NCI-H1694 treated with DMSO at 0.1 percent for 48 hours (cell line): Measurements from ENCODE around the gene INPP5D.
"Not testable (repeated sequence)": the region's sequence is repeated elsewhere in the genome, so short reads cannot be mapped to it uniquely, and the experiment has no call there.

ENCODE experiments used
- DNase-seq: peaks from one replicate; lab custom pipeline; 2025; lab: John Stamatoyannopoulos, UW

The INPP5D gene

GRCh38 chr2:233178994-233179847, 119.1 kb downstream of the INPP5D start:
- DNase-seq, result peak; percentile 25

GRCh38 chr2:233179848-233180366, 119.8 kb downstream of the INPP5D start:
- no peak for DNase-seq

GRCh38 chr2:233183869-233184418, 123.8 kb downstream of the INPP5D start:
- no peak for DNase-seq

GRCh38 chr2:233184669-233185068, 124.5 kb downstream of the INPP5D start:
- DNase-seq, result no peak

DNA sequence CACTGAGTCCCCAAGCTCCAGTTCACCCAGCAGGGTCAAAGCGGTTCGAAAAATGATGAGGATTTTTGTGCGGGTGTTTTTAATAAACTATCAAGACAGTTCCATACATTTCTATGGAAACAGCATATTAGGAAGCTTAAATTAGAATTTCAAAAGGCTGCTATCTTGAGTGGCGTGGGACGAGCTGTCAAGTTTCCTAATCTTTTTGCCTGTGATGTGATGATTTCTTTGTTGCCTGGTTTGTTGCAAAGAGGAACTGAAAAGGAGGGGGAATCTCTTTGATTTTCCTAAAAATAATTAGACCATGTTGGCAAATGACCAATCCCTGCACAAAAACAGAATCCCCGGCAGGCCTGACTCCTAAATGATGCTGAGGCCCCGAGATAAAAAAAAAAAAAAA, 125.2 kb downstream of the INPP5D start:
- DNase-seq, result no peak

- DNase-seq, result no peak
These were observed 125.8 kb downstream of the INPP5D start for GRCh38 chr2:233185963-233186362.

DNA sequence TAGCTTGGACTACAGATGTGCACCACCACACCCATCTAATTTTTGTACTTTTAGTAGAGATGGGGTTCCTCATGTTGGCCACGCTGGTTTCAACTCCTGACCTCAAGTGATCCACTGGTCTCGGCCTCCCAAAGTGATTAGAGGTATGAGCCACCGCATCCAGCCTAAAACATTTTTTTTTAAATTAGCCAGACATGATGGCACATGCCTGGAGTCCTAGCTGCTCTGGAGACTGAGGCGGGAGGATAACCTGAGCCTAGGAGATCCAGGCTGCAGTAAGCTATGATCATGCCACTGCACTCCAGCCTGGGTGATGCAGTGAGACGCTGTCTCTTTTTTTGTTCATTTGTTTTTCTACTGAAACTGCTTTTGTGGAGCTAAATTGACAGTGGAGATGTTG, 126.7 kb downstream of the INPP5D start:
- DNase-seq, result no peak

DNA sequence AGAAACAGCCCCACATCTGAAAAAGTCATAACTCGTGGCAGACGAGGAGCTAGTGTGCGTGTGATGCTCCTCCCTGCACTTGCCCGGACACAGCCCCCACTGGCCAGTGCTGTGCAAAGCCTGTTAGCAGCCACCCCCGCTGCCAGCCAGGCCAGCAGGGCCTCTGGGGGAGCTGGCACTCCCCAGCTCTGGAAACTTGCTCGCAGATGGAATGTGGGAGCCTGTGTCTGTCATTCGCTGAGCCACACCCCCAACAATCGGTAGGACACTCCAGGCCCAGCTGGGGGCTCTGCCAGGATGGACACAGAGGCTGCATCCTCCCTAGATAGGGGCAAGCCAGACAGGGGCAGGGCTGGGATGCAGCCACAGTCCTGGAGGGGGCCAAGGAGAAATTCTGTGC, 128.9 kb downstream of the INPP5D start:
- DNase-seq, result no peak

GRCh38 chr2:233191016-233191415, 130.9 kb downstream of the INPP5D start:
- not testable (repeated sequence) for DNase-seq

DNA sequence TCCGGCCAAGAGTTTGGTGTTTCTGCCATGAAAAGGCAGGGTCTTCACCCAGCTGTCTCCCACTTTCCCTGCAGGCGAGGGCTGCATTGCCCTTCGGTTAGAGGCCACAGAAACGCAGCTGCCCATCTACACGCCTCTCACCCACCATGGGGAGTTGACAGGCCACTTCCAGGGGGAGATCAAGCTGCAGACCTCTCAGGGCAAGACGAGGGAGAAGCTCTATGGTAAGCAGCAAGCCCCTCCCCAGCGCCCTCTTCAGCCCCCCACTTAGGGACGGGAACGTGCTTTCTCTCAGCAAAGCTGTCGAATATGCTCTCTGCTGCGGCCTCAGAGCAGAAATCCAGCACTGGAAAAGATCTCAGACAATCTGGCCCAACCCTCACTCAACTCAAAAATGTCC, 133.6 kb downstream of the INPP5D start:
- no peak for DNase-seq

DNA sequence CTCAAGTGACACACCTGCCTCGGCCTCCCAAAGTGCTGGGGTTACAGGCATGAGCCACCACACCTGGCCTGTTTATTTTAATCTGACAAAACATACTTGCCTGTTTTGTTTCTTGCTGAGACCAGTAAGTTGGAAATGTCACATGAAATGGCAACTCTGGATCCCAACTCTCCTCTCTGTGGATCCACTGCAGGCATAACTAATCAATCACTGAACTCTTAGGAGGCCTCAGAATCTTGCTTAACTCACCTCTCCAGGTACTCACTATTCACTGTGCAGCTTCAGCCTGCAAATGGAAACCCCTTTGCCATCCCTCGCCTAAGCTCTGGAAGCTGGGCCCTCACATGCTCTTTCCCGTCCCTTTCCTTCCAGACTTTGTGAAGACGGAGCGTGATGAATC, 134.9 kb downstream of the INPP5D start:
- DNase-seq, result no peak

DNA sequence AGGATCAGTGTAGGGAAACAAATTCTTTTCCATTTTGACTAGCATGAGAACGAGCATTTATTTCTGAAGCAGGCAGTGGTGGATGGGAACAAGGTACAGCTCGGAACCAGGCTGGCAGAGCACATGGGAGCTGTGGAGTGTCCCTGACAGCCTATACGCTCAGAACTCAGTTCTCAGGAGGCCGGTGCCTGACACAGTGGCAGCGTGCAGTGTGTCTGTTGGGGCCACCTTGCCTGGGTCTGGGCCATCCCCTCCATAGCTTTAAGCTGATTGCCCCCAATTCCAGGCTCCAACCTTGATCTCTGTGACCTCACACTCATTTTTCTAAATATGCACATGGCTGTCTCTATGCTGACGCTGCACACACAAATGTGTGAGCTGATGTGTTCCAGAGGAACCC, 136.9 kb downstream of the INPP5D start:
- no peak for DNase-seq

GRCh38 chr2:233198026-233198425, 137.9 kb downstream of the INPP5D start:
- DNase-seq, result no peak

GRCh38 chr2:233199870-233200269, 139.7 kb downstream of the INPP5D start:
- DNase-seq, result no peak

DNA sequence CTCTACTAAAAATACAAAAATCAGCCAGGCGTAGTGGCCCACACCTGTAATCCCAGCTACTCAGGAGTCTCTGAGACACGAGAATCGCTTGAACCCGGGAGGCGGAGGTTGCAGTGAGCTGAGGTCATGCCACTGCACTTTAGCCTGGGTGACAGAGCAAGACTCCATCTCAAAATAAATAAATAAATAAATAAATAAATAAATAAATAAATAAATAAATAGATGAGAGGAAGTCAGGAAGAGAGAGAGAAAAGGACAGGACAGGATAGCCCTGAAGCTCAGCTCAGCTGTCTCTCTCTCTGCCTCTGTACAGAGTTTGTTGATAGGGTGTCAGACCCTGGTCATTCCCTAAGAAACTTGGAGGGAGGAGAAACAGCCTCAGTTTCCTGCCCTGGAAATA, 140.6 kb downstream of the INPP5D start:
- not testable (repeated sequence) for DNase-seq

DNA sequence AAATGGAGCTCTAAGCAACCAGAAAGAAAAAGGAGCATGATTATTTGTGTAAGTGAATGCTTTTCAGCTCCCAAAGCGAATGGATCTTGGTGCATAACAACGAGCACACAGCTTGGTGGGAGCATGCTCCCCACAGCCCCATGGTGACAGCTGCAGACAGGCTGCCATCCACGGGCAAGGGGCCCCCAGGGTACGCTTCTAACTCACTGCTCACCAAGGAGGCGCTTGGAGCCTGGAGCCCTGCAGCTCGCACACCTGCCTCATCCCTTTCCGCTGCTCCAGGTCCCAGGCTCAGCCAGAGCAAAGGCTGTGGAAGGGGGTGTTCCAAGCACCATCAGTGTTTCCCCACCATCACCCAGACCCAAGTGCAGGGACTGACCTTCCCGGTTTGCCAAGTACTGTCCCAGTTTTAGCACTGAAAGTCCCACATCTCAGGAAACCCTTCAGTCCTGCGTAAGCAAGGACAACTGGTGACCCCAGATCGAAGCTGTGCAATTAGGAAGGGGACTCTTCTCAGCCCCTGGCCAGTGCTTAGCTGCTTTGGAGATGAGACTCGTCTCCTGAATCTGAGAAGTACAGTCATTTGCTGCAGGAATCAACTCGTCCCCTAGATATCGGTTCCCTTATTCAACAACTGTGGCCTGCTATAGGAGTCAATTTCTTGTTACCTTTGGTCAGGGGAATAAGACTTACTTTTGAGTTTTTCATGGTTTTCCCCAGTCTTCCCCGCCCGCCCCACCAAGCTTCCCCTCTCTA, 141.3 kb downstream of the INPP5D start:
- DNase-seq, result no peak

- no peak for DNase-seq
These were observed 142.4 kb downstream of the INPP5D start for GRCh38 chr2:233202531-233202944.

DNA sequence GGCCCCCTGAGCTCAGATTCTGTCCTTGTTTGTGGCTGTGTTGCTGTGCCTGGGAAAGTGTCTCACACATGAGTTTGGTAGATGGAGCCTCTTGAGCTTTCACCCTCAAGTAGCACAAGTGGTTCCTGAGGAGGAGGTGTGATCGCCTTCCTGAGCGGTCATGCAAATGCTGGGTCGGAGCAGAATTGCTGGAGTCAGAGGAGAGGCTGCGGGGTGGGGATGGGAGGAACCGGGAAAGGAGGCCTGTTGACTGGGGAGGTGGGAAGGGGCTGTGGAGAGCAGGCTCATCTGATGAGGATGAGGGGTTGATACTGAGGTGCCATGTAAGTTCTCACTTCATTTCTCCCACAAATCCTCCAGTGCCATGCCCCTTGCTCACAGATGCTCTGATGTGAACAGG, 142.9 kb downstream of the INPP5D start:
- DNase-seq, result no peak

- no peak for DNase-seq
These were observed 144.3 kb downstream of the INPP5D start for GRCh38 chr2:233204286-233204936.

DNA sequence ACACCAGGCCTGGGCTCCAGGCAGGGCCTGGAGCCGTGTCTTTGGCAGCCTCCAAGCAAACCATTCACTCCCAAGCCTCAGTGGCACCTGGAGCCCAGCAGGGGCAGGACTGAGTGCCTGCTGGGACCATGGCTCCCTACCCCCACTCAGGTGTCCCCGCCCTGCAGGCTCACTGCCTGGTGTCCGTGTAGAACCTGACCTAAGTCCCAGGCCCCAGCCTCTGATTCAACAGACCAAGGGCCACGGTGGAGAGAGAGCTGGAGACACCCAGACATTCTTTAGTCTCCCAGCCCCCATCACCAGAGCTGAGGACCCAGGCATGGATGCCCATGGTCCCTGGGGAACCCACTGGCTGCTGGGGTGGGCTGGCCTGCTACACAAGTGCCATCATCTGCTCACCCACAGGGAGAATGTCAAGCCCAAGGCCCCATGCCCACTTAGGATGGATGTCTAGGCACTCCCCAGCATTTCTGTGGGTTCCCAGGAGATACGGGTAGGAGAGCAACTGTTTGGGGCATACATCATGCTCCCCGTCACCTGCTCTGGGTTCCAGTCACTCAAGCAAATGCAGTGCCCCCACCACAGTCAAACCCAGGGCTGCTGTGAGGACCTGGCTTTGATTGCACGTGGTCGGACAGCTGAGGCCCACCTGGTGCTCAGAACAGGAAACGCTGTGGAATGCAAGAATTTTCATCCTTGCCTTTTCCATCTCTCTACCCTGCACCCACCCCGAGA, 148.4 kb downstream of the INPP5D start:
- DNase-seq, result no peak

DNA sequence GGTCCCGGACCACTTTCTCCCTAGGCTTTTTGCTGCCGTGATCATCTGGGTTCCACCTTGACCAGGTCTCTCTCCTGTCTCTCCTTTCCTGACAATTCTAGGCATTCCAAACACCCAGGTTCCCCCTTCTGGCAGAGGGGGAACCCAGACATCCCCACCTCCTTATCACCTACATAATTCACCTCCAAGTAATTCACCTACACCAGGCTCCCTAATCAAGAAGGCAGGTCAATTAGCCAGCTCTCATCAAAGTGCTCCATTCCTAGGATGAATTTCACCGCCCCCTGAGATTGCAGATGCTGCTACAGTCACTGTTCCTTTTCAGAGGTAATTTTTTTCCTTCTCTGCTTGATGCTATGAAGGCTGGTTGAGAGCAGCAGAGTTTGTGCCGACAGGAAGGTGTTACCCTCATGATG, 149.0 kb downstream of the INPP5D start:
- DNase-seq, result no peak
